Sigmoid colon (tissue), 7 donors: ENCODE results near the gene TCEAL3. TPM values are rescaled to one million over a fixed set of nuclear protein-coding genes. Genes with fewer than 3 reads are reported as not detected.

Experiments
- polyA plus RNA-seq, 3 donors: library from polyadenylated mRNA; stranded (reverse); fragments of 200-250 nt; gene quantifications; one replicate each; pipeline ENCODE4 v1.2.3, GENCODE V29; 2013
- total RNA-seq, 4 donors: library from RNA; depleted of rRNA; stranded (reverse); fragments of >200 nt; gene quantifications; one replicate each; pipeline ENCODE4 v1.1.0, GENCODE V29; 2016
- donor health status: healthy with polysubstance abuse.
- donor health status: Bipolar disorder and iron deficiency.
- donor health status: healthy.

Gene TCEAL3
- total and polyA plus RNA-seq, 7 donors: 13.9 to 68.3 (median 55.3) TPM

Other genes starting within 250 kb of the TCEAL3 start
- gene BEX3, start 231.4 kb upstream of the TCEAL3 start, total RNA-seq: 100 to 1,000 TPM; 125 to 150 (median 135) TPM
- 10 to 100 TPM; 39.1 to 77.5 (median 62.6) TPM for gene BEX3, start 231.4 kb upstream of the TCEAL3 start, polyA plus RNA-seq
- 1 to 10 TPM in 1 of 4 donors, under 1 TPM in 3; 0.66 to 1.7 (median 0.83) TPM for gene RAB40A, start 88.5 kb upstream of the TCEAL3 start, total RNA-seq
- under 1 TPM in 1 of 3 donors, not detected in 2; 0.12 TPM for gene RAB40A, start 88.5 kb upstream of the TCEAL3 start, polyA plus RNA-seq
- 100 to 1,000 TPM; 127 to 366 (median 178) TPM for gene TCEAL4, start 22.4 kb upstream of the TCEAL3 start, total RNA-seq
- 100 to 1,000 TPM in 1 of 3 donors, 10 to 100 TPM in 2; 54.8 to 117 (median 62.1) TPM for gene TCEAL4, start 22.4 kb upstream of the TCEAL3 start, polyA plus RNA-seq
- gene TCEAL1, start 21.0 kb downstream of the TCEAL3 start, total RNA-seq: 100 to 1,000 TPM; 135 to 186 (median 173) TPM
- 10 to 100 TPM; 19.5 to 24.6 (median 20.1) TPM for gene TCEAL1, start 21.0 kb downstream of the TCEAL3 start, polyA plus RNA-seq
- 100 to 1,000 TPM; 171 to 255 (median 215) TPM for gene MORF4L2, start 78.7 kb downstream of the TCEAL3 start, total RNA-seq
- gene MORF4L2, start 78.7 kb downstream of the TCEAL3 start, polyA plus RNA-seq: 100 to 1,000 TPM; 180 to 224 (median 219) TPM
- not detected for gene TMEM31, start 102.9 kb downstream of the TCEAL3 start, total RNA-seq
- gene TMEM31, start 102.9 kb downstream of the TCEAL3 start, polyA plus RNA-seq: not detected
- gene PLP1, start 168.9 kb downstream of the TCEAL3 start, total RNA-seq: 100 to 1,000 TPM in 1 of 4 donors, 10 to 100 TPM in 3; 32.7 to 112 (median 47.0) TPM
- 10 to 100 TPM in 1 of 3 donors, 1 to 10 TPM in 2; 1.6 to 10.2 (median 3.6) TPM for gene PLP1, start 168.9 kb downstream of the TCEAL3 start, polyA plus RNA-seq
- gene RAB9B, start 224.3 kb downstream of the TCEAL3 start, total RNA-seq: 10 to 100 TPM in 3 of 4 donors, 1 to 10 TPM in 1; 9.2 to 18.8 (median 12.6) TPM
- under 1 TPM; under 0.01 to 0.64 (median 0.23) TPM for gene RAB9B, start 224.3 kb downstream of the TCEAL3 start, polyA plus RNA-seq